Esophagus muscularis mucosa (tissue), 4 donors: Measurements from ENCODE around the gene SRRM3. TPM values are rescaled to one million over a fixed set of nuclear protein-coding genes. Genes with fewer than 3 reads are reported as not detected.
"Not testable (repeated sequence)": the region's sequence is repeated elsewhere in the genome, so short reads cannot be mapped to it uniquely, and the experiment has no call there.

ENCODE experiments used
- DNase-seq: peaks from one replicate; pipeline ENCODE4 v3.0.0-alpha.2; 2017; ENCODE audit errors: extremely low spot score
- H3K27ac ChIP-seq, 4 donors: fragments of 200-600 bp; sonication (generic); replicated peaks in 1 of 4; 1 replicate in 3 of 4; 2 replicates in 1 of 4; pipeline ENCODE4 v1.5.1; 2016 to 2019; ENCODE audit warnings: mild to moderate bottlenecking in 1 of 4
- H3K27me3 ChIP-seq, 4 donors: fragments of 200-600 bp; sonication (generic); one replicate each; pipeline versions ENCODE4 v1.5.1 to v1.6.0; 2016 to 2019
- H3K36me3 ChIP-seq, 4 donors: fragments of 200-600 bp; sonication (generic); one replicate each; pipeline ENCODE4 v1.5.1; 2016 to 2019
- H3K4me1 ChIP-seq, 4 donors: fragments of 200-600 bp; sonication (generic); one replicate each; pipeline ENCODE4 v1.5.1; 2016 to 2019
- H3K4me3 ChIP-seq, 4 donors: fragments of 200-600 bp; sonication (generic); 1 replicate in 2 of 4; 2 replicates in 2 of 4; pipeline ENCODE4 v1.5.1; 2016 to 2019; ENCODE audit warnings: mild to moderate bottlenecking in 4 of 4, moderate library complexity in 1 of 4
- H3K9me3 ChIP-seq, 4 donors: fragments of 200-600 bp; sonication (generic); 1 replicate in 3 of 4; 2 replicates in 1 of 4; pipeline ENCODE4 v1.5.1; 2016 to 2019
- CTCF ChIP-seq, 3 experiments: fragments of 200-600 bp in 2 of 3; fragments of 450-650 bp in 1 of 3; sonication (generic) in 2 of 3; IDR thresholded peaks; one replicate each; pipeline ENCODE4 v1.5.1; 2017 to 2019; ENCODE audit warnings: antibody characterized with exemption in 3 of 3, mild to moderate bottlenecking in 2 of 3, moderate library complexity in 1 of 3
- EP300 ChIP-seq: sonication (generic); formaldehyde crosslinking; IDR thresholded peaks from one replicate; pipeline ENCODE4 v1.6.1; 2017; ENCODE audit warnings: antibody characterized with exemption
- POLR2A ChIP-seq: fragments of 450-650 bp; IDR thresholded peaks from one replicate; pipeline ENCODE4 v1.6.1; 2017; ENCODE audit warnings: antibody characterized with exemption, moderate library complexity, mild to moderate bottlenecking, low read depth
- POLR2AphosphoS5 ChIP-seq, 2 donors: sonication (generic); formaldehyde crosslinking; IDR thresholded peaks; one replicate each; pipeline ENCODE4 v1.6.1; 2017; ENCODE audit warnings: antibody characterized with exemption in 2 of 2
- WGBS: methylation state at CpG from one replicate; pipeline ENCODE4 v1.1.5; 2018; 5-methylcytosine and 5-hydroxymethylcytosine counted together
- intact Hi-C: fragments of 100-400 bp; cut with DNase I; formaldehyde crosslinking; loops from one replicate; pipeline ENCODE4 v1.15.1; 2023
- total RNA-seq, 4 donors: library from RNA; depleted of rRNA; stranded (reverse); fragments of >200 nt; gene quantifications; one replicate each; pipeline versions ENCODE4 v1.1.0 to v1.2.1, GENCODE V29; 2016

SRRM3 gene
- total RNA-seq, 4 donors from 2014 or later = 2.1 to 4.9 (median 2.7) TPM

- no peak for DNase-seq
- Histone ChIP-seq H3K4me1 (peaks cover 45 to 57% (median 53%) of the 10 kb centered on the region in 4 donors), H3K36me3 (peaks cover 0 to 16% (median 7%) of the 10 kb centered on the region in 4 donors), H3K9me3 (no peaks in the 10 kb centered on the region), H3K27me3 (no peaks in the 10 kb centered on the region), H3K4me3 (peak overlapping the region; percentile 71 to 96 (median 93)), H3K27ac (peak overlapping the region; percentile 93 to 100 (median 99))
- intact Hi-C loops = no loop called here
- TF ChIP-seq CTCF (IDR thresholded peaks at IDR 0.05) (no peak), EP300 (no peak), POLR2AphosphoS5 (IDR thresholded peaks at IDR 0.05) (peak; percentile 84 to 94), POLR2A (no peak)
- 56% methylated on average over 10 of the region's 10 CpGs for WGBS
Observed at GRCh38 chr7:76304888-76305375, 103.2 kb downstream of the SRRM3 start.

- DNase-seq, H3K9me3 ChIP-seq, intact Hi-C loops, H3K4me3 ChIP-seq, H3K27me3 ChIP-seq: not testable (repeated sequence)
- peaks cover 0 to 13% (median 6%) of the 10 kb centered on the region in 4 donors for H3K36me3 ChIP-seq
- peak overlapping the region in 1 of 4 donors; percentile 99 for H3K27ac ChIP-seq
- H3K4me1 ChIP-seq = peaks cover 48 to 62% (median 57%) of the 10 kb centered on the region in 4 donors
- 90% methylated on average over 12 of the region's 12 CpGs for WGBS
Observed at GRCh38 chr7:76308874-76309273, 107.2 kb downstream of the SRRM3 start.

- H3K4me1 ChIP-seq = peaks cover 46 to 62% (median 55%) of the 10 kb centered on the region in 4 donors
- H3K27ac ChIP-seq = peak overlapping the region in 2 of 4 donors; percentile 69 to 99
- 92% methylated on average over 39 of the region's 50 CpGs for WGBS
- H3K36me3 ChIP-seq, H3K27me3 ChIP-seq, H3K9me3 ChIP-seq, intact Hi-C loops, DNase-seq, H3K4me3 ChIP-seq: not testable (repeated sequence)
Observed at GRCh38 chr7:76309341-76310101, 107.8 kb downstream of the SRRM3 start.

- intact Hi-C loops = no loop called here
Observed at GRCh38 chr7:76310102-76310957, 108.6 kb downstream of the SRRM3 start.

GRCh38 chr7:76311838-76312237 is 110.1 kb downstream of the SRRM3 start:
- H3K36me3 ChIP-seq, H3K9me3 ChIP-seq, H3K27me3 ChIP-seq, H3K4me3 ChIP-seq, DNase-seq, H3K27ac ChIP-seq, intact Hi-C loops: not testable (repeated sequence)
- WGBS = 95% methylated on average over 5 of the region's 6 CpGs
- H3K4me1 ChIP-seq = peaks cover 25 to 41% (median 33%) of the 10 kb centered on the region in 4 donors

More at GRCh38 chr7:76310102-76310957, 108.6 kb downstream of the SRRM3 start:
- no peak for DNase-seq
- TF ChIP-seq CTCF (IDR thresholded peaks at IDR 0.05) (no peak), POLR2AphosphoS5 (IDR thresholded peaks at IDR 0.05) (no peak)
- Histone ChIP-seq H3K36me3 (no peaks in the 10 kb centered on the region), H3K4me3 (no peak overlapping the region), H3K9me3 (no peaks in the 10 kb centered on the region), H3K27ac (peak overlapping the region; percentile 66 to 79 (median 68)), H3K27me3 (no peaks in the 10 kb centered on the region), H3K4me1 (peaks cover 38 to 56% (median 48%) of the 10 kb centered on the region in 4 donors)
- 73% methylated on average over 13 of the region's 21 CpGs for WGBS
